ENCODE data around the gene B4GAT1. TPM values are rescaled to one million over a fixed set of nuclear protein-coding genes. Genes with fewer than 3 reads are reported as not detected.

B4GAT1 gene
- total RNA-seq, 1 donor from 2014 or later = 40.9 TPM

GRCh38 chr11:66327171-66328030 is 20.0 kb downstream of the B4GAT1 start:
- Histone ChIP-seq H3K27me3 (peaks cover 3% of the 10 kb centered on the region), H2AFZ (replicated peaks) (no peak overlapping the region), H3K4me2 (no peak overlapping the region), H4K20me1 (ENCODE audit: low read depth) (no peaks in the 10 kb centered on the region), H3K4me3 (no peak overlapping the region), H3K9ac (no peak overlapping the region), H3K36me3 (no peaks in the 10 kb centered on the region), H3K79me2 (ENCODE audit: low read depth) (no peaks in the 10 kb centered on the region), H3K27ac (no peak overlapping the region), H3K9me3 (ENCODE audit: low read depth) (no peaks in the 10 kb centered on the region), H3F3A (ENCODE audit: low read depth) (no peaks in the 10 kb centered on the region), H3K4me1 (peaks cover 11% of the 10 kb centered on the region)
- no peaks in the 10 kb centered on the region for H3K9me3 Mint-ChIP-seq
- H3K4me3 Mint-ChIP-seq = peak overlapping the region; percentile 34
- peak overlapping the region; percentile 51 for H3K27ac Mint-ChIP-seq
- H3K27me3 Mint-ChIP-seq (ENCODE audit: insufficient read depth, low read depth) = peaks cover 19% of the 10 kb centered on the region
- no peaks in the 10 kb centered on the region for H3K36me3 Mint-ChIP-seq
- peaks cover 48% of the 10 kb centered on the region for H3K4me1 Mint-ChIP-seq
- no peak for DNase-seq (ENCODE audit: low spot score)
- TF ChIP-seq CTCF (IDR thresholded peaks at IDR 0.05) (no peak), EZH2phosphoT487 (IDR thresholded peaks at IDR 0.05) (no peak), EZH2 (IDR thresholded peaks at IDR 0.05) (no peak)

GRCh38 chr11:66326261-66327111 is 20.9 kb downstream of the B4GAT1 start:
- Histone ChIP-seq H3K79me2 (ENCODE audit: low read depth) (no peaks in the 10 kb centered on the region), H3K27ac (no peak overlapping the region), H3K4me3 (no peak overlapping the region), H3K4me1 (peaks cover 11% of the 10 kb centered on the region), H4K20me1 (ENCODE audit: low read depth) (no peaks in the 10 kb centered on the region), H3K9me3 (ENCODE audit: low read depth) (no peaks in the 10 kb centered on the region), H3F3A (ENCODE audit: low read depth) (no peaks in the 10 kb centered on the region), H3K9ac (no peak overlapping the region), H3K27me3 (peaks cover 3% of the 10 kb centered on the region), H3K36me3 (no peaks in the 10 kb centered on the region), H3K4me2 (no peak overlapping the region), H2AFZ (replicated peaks) (no peak overlapping the region)
- DNase-seq (ENCODE audit: low spot score) = no peak
- no peak for TF ChIP-seq EZH2phosphoT487 (IDR thresholded peaks at IDR 0.05)
- no peak for TF ChIP-seq EZH2 (IDR thresholded peaks at IDR 0.05)
- no peak for TF ChIP-seq CTCF (IDR thresholded peaks at IDR 0.05)
- Mint-ChIP-seq H3K36me3 (no peaks in the 10 kb centered on the region), H3K27me3 (ENCODE audit: insufficient read depth, low read depth) (peaks cover 21% of the 10 kb centered on the region), H3K27ac (peak overlapping the region; percentile 12), H3K4me1 (peaks cover 51% of the 10 kb centered on the region), H3K9me3 (no peaks in the 10 kb centered on the region), H3K4me3 (no peak overlapping the region)

GRCh38 chr11:66325263-66325671 is 22.2 kb downstream of the B4GAT1 start:
- no peak overlapping the region for H3K27ac ChIP-seq
- H3K27ac Mint-ChIP-seq = no peak overlapping the region

More at GRCh38 chr11:66325263-66325671, 22.2 kb downstream of the B4GAT1 start:
- Mint-ChIP-seq H3K36me3 (no peaks in the 10 kb centered on the region), H3K9me3 (peaks cover 2% of the 10 kb centered on the region), H3K4me1 (peaks cover 51% of the 10 kb centered on the region), H3K27me3 (ENCODE audit: insufficient read depth, low read depth) (peaks cover 21% of the 10 kb centered on the region), H3K4me3 (no peak overlapping the region)
- Histone ChIP-seq H2AFZ (replicated peaks) (no peak overlapping the region), H3K4me3 (no peak overlapping the region), H3K36me3 (no peaks in the 10 kb centered on the region), H3K4me1 (peaks cover 11% of the 10 kb centered on the region), H3F3A (ENCODE audit: low read depth) (no peaks in the 10 kb centered on the region), H3K4me2 (no peak overlapping the region), H3K9me3 (ENCODE audit: low read depth) (no peaks in the 10 kb centered on the region), H4K20me1 (ENCODE audit: low read depth) (no peaks in the 10 kb centered on the region), H3K79me2 (ENCODE audit: low read depth) (no peaks in the 10 kb centered on the region), H3K9ac (no peak overlapping the region), H3K27me3 (peaks cover 3% of the 10 kb centered on the region)
- no peak for DNase-seq (ENCODE audit: low spot score)
- TF ChIP-seq EZH2 (IDR thresholded peaks at IDR 0.05) (no peak), EZH2phosphoT487 (IDR thresholded peaks at IDR 0.05) (no peak), CTCF (IDR thresholded peaks at IDR 0.05) (no peak)
